Uterus (tissue), 2 donors: Measurements from ENCODE around the gene CUBN.

ENCODE experiments used
- CTCF ChIP-seq, 4 experiments: fragments of 200-600 bp in 2 of 4; fragments of 450-650 bp in 2 of 4; sonication (generic) in 2 of 4; IDR thresholded peaks; one replicate each; pipeline ENCODE4 v1.5.1; 2016 to 2019; ENCODE audit warnings: antibody characterized with exemption in 4 of 4, mild to moderate bottlenecking in 2 of 4, moderate library complexity in 1 of 4
- POLR2A ChIP-seq, 2 donors: fragments of 450-650 bp; IDR thresholded peaks; one replicate each; pipeline ENCODE4 v1.6.1; 2016; ENCODE audit warnings: antibody characterized with exemption in 2 of 2, mild to moderate bottlenecking in 1 of 2, moderate library complexity in 1 of 2

- TF ChIP-seq CTCF (IDR thresholded peaks at IDR 0.05) (no peak), POLR2A (IDR thresholded peaks at IDR 0.05) (no peak)
Observed at GRCh38 chr10:16907687-16908086, 221.9 kb downstream of the CUBN start.
